Hematopoietic multipotent progenitor cell treated with erythropoietin and hydrocortisone succinate and interleukin-3 and kit ligand, for 6 days (in vitro differentiated cells): ENCODE data around the gene OAT.

Experiments
- DNase-seq: peaks from one replicate; pipeline ENCODE4 v3.0.0-alpha.2; 2015

OAT gene

DNA sequence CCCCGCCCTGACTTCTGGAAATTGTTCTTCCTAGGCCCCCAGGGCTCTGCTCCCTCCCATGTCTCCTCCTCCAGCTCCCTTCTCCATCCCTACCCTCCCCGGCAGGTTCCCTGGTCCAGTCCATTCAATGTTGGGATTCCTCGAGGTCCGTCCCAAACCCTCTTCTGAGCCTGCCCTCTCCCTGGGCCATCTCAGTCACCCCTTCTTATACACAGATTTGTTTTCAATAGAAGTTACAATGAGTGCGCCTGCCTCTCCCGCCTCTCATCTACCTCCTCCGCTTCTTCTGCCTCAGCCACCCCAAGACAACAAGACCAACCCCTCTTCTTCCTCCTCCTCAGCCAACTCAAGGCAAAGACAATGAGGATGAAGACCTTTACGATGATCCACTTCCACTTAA, 67.9 kb downstream of the OAT start:
- DNase-seq: no peak

DNA sequence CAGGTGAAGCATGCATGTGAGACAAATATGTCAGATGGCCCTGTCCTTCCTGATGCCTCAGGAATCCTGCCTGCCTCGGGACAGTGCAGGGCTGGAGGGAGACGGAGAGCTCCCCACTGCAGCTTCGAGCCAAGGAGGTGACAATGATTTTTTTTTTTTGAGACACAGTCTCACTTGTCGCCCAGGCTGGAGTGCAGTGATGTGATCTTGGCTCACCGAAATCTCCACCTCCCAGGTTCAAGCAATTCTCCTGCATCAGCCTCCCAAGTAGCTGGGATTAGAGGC, 68.8 kb downstream of the OAT start:
- no peak for DNase-seq

DNA sequence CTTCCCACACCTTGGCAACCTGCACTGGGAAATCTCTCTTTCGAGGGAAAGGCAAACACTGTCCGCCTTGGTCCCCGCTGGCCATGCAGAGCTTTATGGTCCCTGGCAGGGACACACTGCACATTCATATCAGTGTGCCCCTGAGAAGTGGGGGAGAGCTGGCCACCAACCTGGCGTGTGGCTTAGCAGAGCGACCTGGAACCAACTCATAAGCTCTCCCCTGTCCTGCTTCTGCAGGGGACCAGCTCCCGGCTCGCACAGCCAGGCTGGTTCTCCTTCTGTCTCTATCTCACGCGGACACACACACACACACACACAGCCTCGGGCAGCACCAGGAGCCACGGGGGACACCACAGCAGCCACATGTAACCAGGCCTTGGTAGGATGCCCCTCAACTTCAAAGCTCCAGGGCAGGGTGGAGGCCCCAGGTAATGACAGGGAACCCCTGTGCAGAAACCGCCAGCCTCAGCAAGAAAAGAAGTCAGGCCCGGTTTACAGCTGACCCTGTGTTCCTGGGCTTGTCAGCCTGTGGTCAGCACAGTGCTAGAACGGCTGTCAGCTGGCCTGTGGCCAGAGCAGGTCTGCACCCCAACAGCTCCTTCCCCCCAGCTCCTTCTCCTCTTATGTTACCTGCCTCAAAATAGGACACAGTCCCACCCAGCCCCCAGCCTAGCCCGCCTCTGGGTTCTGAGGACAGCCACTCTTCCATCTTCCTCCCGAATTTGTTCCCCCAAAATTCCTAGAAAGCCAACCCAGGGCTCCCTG, 69.3 kb downstream of the OAT start:
- DNase-seq: no peak

DNA sequence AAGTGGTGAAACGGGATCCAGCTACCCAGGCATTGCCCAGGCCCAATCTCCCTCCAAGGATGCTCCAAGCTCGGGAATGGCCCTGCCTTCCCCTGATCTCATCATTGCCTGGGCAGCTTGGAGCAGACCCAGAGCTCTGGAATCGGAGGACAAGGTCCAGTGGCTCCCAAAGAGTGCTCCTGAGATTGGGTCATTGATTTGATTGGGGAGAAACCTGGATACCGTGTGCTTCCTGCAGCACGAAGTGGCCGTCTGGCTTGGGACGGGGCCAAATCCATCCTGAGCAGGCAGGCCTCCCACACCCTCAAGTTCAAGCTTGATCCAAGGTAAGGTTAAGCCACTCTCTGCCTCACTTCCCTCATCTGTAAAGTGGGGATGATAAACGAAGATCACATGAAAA, 69.9 kb downstream of the OAT start:
- no peak for DNase-seq

DNA sequence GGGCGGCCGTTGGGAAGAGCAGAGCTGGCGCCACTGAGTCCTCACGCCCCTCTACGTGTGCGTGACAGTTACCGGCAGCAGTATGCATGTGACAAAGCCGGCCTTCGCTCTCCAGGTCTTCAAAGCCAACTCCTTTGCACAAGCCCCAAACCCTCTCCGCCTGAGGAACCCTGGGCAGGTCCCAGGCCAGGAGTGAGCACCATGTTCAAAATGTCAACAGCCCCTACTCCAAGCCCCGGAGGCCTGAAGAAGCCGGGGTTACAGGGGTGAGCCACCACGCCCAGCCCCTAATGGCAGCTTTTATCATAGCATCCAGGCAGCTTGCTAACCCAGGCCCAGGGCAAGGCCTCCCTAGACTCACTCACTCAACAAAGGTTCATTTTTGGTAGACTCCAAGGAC, 70.8 kb downstream of the OAT start:
- peak; percentile 38 for DNase-seq
